ENCODE data around the gene SMG1.

The SMG1 gene

DNA sequence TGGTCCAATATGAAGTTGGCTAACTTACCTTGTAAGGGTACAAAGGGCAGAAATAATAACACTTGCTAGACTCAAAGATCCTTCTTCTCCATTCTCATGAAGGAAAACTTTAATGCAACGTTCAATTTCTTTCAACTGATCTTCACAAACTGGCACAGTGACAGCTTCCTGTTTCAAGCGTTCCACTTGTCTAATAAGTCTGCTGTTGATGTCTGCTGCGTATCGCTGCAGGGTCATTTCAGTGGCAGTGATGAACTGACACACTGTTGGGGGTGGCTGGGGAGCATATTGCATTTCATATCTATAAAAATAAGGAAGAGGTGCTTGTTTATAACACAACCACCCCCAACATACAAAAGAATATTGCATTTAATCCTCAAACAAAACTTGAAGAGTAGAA lies 91.3 kb downstream of the SMG1 start:
- Histone ChIP-seq H3K9ac (ENCODE audit: low read depth, low read length) (no peak overlapping the region), H4K20me1 (ENCODE audit: insufficient read depth, low read length) (no peaks in the 10 kb centered on the region), H2AFZ (ENCODE audit: low read depth, low read length) (no peak overlapping the region), H3K79me2 (ENCODE audit: insufficient read depth, low read length) (no peaks in the 10 kb centered on the region), H3K9me3 (ENCODE audit: insufficient read depth, low read length, severe bottlenecking) (no peaks in the 10 kb centered on the region), H3K36me3 (ENCODE audit: insufficient read depth, low read length) (peaks cover 97% of the 10 kb centered on the region), H3K27me3 (ENCODE audit: insufficient read depth, low read length, poor library complexity) (no peaks in the 10 kb centered on the region), H3K4me3 (ENCODE audit: low read depth in 1 of 2, low read length in 2 of 2) (no peak overlapping the region), H3K27ac (ENCODE audit: low read length) (no peak overlapping the region), H3K4me1 (ENCODE audit: insufficient read depth, low read length) (no peaks in the 10 kb centered on the region), H3K4me2 (ENCODE audit: insufficient read depth, low read length) (no peak overlapping the region)
- TF ChIP-seq CTCF (IDR thresholded peaks at IDR 0.05; ENCODE audit: borderline replicate concordance, extremely low read depth, low read length, poor library complexity, severe bottlenecking) = no peak
- no peak for TF ChIP-seq EZH2 (IDR thresholded peaks at IDR 0.05; ENCODE audit: borderline replicate concordance, low read depth, low read length, severe bottlenecking)
- DNase-seq = no peak
- no peak for ATAC-seq (ENCODE audit: insufficient read depth, low read depth)

DNA sequence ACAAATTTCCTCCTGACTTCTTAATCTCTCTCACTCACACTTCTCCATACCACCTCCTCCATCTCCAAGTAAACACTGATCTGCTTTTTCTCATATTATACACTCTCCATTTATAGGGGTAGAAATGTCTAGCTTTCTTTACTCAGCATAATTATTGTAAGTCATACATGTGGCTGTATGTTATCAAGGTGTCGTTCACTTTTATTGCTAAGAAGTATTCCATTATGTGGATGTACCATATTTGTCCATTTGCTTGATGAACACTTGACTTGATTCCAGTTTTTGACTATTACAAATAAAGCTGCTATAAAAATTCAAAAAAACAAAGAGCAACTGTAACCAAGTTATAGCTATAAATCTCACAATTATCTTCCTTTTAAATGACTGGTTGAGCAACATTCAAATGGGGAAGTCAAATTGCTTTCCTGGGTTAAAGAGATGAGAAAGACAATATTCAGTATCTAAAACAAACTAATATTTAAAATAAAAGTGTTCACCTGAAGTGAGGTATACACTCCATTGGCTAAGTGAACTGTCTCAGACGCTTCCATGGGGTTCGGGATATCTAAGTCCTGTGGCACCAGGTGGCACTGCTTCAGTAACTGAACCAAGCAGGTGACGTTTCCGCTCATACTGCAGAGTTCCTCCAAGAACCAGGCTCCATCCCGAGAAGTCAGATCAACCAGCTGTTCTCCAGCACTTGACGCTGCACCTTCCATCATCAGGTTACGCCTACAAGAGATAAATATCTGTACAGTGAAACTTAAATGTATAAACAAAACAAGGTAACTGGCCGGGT lies 92.3 kb downstream of the SMG1 start:
- Histone ChIP-seq H2AFZ (ENCODE audit: low read depth, low read length) (no peak overlapping the region), H3K27me3 (ENCODE audit: insufficient read depth, low read length, poor library complexity) (no peaks in the 10 kb centered on the region), H3K27ac (ENCODE audit: low read length) (no peak overlapping the region), H3K36me3 (ENCODE audit: insufficient read depth, low read length) (peaks cover 97% of the 10 kb centered on the region), H3K79me2 (ENCODE audit: insufficient read depth, low read length) (no peaks in the 10 kb centered on the region), H4K20me1 (ENCODE audit: insufficient read depth, low read length) (no peaks in the 10 kb centered on the region), H3K4me1 (ENCODE audit: insufficient read depth, low read length) (no peaks in the 10 kb centered on the region), H3K4me2 (ENCODE audit: insufficient read depth, low read length) (no peak overlapping the region), H3K9me3 (ENCODE audit: insufficient read depth, low read length, severe bottlenecking) (no peaks in the 10 kb centered on the region), H3K9ac (ENCODE audit: low read depth, low read length) (no peak overlapping the region), H3K4me3 (ENCODE audit: low read depth in 1 of 2, low read length in 2 of 2) (no peak overlapping the region)
- no peak for DNase-seq
- TF ChIP-seq EZH2 (IDR thresholded peaks at IDR 0.05; ENCODE audit: borderline replicate concordance, low read depth, low read length, severe bottlenecking) = no peak
- no peak for TF ChIP-seq CTCF (IDR thresholded peaks at IDR 0.05; ENCODE audit: borderline replicate concordance, extremely low read depth, low read length, poor library complexity, severe bottlenecking)
- ATAC-seq (ENCODE audit: insufficient read depth, low read depth) = no peak

DNA sequence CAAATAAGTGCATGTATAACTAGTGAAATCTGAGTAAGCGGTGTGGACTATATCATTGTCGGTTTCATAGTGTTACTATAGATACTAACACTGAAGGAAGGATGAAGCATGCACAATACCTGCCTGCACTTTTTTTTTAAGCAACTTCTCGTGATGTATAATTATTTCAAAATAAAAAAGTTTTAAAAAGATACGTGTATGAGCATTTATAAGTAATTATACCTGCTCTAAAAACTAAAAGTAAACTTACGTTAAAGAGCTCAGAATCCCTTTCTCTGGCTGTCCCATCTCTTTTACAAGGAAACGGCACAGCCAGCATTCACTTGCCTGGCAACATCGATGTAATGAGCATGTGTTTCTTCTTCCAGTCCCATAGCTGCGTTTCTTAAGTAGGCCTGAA lies 93.6 kb downstream of the SMG1 start:
- H3K79me2 ChIP-seq (ENCODE audit: insufficient read depth, low read length) = no peaks in the 10 kb centered on the region
- H3K36me3 ChIP-seq (ENCODE audit: insufficient read depth, low read length) = peaks cover 96% of the 10 kb centered on the region
- H4K20me1 ChIP-seq (ENCODE audit: insufficient read depth, low read length) = no peaks in the 10 kb centered on the region
- H3K27me3 ChIP-seq (ENCODE audit: insufficient read depth, low read length, poor library complexity) = no peaks in the 10 kb centered on the region
- DNase-seq (no peak), ATAC-seq (ENCODE audit: insufficient read depth, low read depth) (no peak)
- H2AFZ ChIP-seq (ENCODE audit: low read depth, low read length) = no peak overlapping the region
- H3K4me1 ChIP-seq (ENCODE audit: insufficient read depth, low read length) = no peaks in the 10 kb centered on the region
- H3K9ac ChIP-seq (ENCODE audit: low read depth, low read length) = no peak overlapping the region
- H3K4me2 ChIP-seq (ENCODE audit: insufficient read depth, low read length) = no peak overlapping the region
- TF ChIP-seq CTCF (IDR thresholded peaks at IDR 0.05; ENCODE audit: borderline replicate concordance, extremely low read depth, low read length, poor library complexity, severe bottlenecking) (no peak), EZH2 (IDR thresholded peaks at IDR 0.05; ENCODE audit: borderline replicate concordance, low read depth, low read length, severe bottlenecking) (no peak)
- H3K4me3 ChIP-seq (ENCODE audit: low read depth in 1 of 2, low read length in 2 of 2) = no peak overlapping the region
- no peak overlapping the region for H3K27ac ChIP-seq (ENCODE audit: low read length)
- no peaks in the 10 kb centered on the region for H3K9me3 ChIP-seq (ENCODE audit: insufficient read depth, low read length, severe bottlenecking)

Data from DND-41 (cell line).